Endothelial cell of umbilical vein (primary cell): ENCODE measurements around the gene PTPMT1.

Experiments
- CTCF ChIP-seq, 2 donors: IDR thresholded peaks; 1 replicate in 1 of 2; 2 replicates in 1 of 2; pipeline ENCODE4 v1.5.1; 2011; ENCODE audit warnings: low read length in 2 of 2, mild to moderate bottlenecking in 2 of 2, moderate library complexity in 2 of 2, control low read depth in 1 of 2, inconsistent platforms in 1 of 2, low read depth in 1 of 2; ENCODE audit not compliant: insufficient read depth in 1 of 2; ENCODE audit errors: extremely low read depth in 1 of 2
- EZH2 ChIP-seq: IDR thresholded peaks from 2 replicates; pipeline ENCODE4 v1.6.1; 2012; ENCODE audit warnings: borderline replicate concordance, low read depth, mild to moderate bottlenecking, moderate library complexity, low read length, inconsistent platforms; ENCODE audit not compliant: severe bottlenecking
- JUN ChIP-seq: IDR thresholded peaks from 2 replicates; pipeline ENCODE4 v1.6.1; 2011; ENCODE audit warnings: borderline replicate concordance, low read depth; ENCODE audit not compliant: insufficient read length, insufficient read depth
- MAX ChIP-seq: IDR thresholded peaks from 2 replicates; pipeline ENCODE4 v1.6.1; 2011; ENCODE audit not compliant: insufficient read depth, insufficient read length
- POLR2AphosphoS5 ChIP-seq: IDR thresholded peaks from 2 replicates; pipeline ENCODE4 v1.6.1; 2012; ENCODE audit warnings: low read depth, mild to moderate bottlenecking, control low read depth, low read length, moderate library complexity; ENCODE audit not compliant: insufficient read depth

- no peak for TF ChIP-seq EZH2
- TF ChIP-seq MAX, result no peak
- TF ChIP-seq JUN, result no peak
- no peak for TF ChIP-seq CTCF (IDR thresholded peaks at IDR 0.05; ENCODE audit: extremely low read depth in 1 of 2, insufficient read depth in 1 of 2, low read depth in 1 of 2, low read length in 2 of 2)
- TF ChIP-seq POLR2AphosphoS5, result no peak
Measured at GRCh38 chr11:47615249-47615648, 49.9 kb downstream of the PTPMT1 start.
